ENCODE data around the gene CBL.

CBL gene

DNA sequence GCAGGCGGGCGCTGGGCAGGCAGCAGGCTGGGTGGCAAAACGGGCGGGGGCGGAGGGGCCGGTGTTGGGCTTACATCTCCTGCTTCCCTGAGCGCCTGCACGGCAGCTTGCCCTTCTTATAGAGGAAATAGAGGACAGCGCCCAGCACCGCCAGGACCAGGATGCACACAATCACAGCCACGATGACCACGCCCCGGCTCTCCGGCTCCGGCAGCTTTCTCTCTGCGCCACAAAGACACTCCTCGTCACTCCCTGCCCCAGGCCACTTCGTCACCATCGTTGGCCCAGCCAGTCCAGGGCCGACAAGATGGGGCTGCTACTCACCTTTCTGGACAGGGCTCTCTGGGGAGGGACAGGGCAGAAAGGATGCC, 104.5 kb downstream of the CBL start:
- WGBS, 2 experiments (ENCODE audit: insufficient coverage in 2 of 2), result 93 to 95% methylated on average over 19 of the region's 20 CpGs
- no peak overlapping the region for H3K27ac ChIP-seq (ENCODE audit: low read depth, low read length, severe bottlenecking)
- no peaks in the 10 kb centered on the region for H3K9me3 ChIP-seq (ENCODE audit: control insufficient read depth, low read length)
- peaks cover 18% of the 10 kb centered on the region for H3K4me1 ChIP-seq (ENCODE audit: control insufficient read depth, insufficient read depth, low read length, poor library complexity, severe bottlenecking)
- H3K4me3 ChIP-seq (ENCODE audit: extremely low read depth, insufficient read depth, low read length, poor library complexity, severe bottlenecking), result no peak overlapping the region
- H3K36me3 ChIP-seq (ENCODE audit: control insufficient read depth, insufficient read depth, low read length), result peaks cover 79% of the 10 kb centered on the region

- WGBS, 2 experiments (ENCODE audit: insufficient coverage in 2 of 2), result 83 to 91% methylated on average over 10 to 17 of the region's 18 CpGs
- H3K4me3 ChIP-seq (ENCODE audit: extremely low read depth, insufficient read depth, low read length, poor library complexity, severe bottlenecking), result peak overlapping the region; percentile 86
Observed at GRCh38 chr11:119314726-119315125, 108.6 kb downstream of the CBL start.

DNA sequence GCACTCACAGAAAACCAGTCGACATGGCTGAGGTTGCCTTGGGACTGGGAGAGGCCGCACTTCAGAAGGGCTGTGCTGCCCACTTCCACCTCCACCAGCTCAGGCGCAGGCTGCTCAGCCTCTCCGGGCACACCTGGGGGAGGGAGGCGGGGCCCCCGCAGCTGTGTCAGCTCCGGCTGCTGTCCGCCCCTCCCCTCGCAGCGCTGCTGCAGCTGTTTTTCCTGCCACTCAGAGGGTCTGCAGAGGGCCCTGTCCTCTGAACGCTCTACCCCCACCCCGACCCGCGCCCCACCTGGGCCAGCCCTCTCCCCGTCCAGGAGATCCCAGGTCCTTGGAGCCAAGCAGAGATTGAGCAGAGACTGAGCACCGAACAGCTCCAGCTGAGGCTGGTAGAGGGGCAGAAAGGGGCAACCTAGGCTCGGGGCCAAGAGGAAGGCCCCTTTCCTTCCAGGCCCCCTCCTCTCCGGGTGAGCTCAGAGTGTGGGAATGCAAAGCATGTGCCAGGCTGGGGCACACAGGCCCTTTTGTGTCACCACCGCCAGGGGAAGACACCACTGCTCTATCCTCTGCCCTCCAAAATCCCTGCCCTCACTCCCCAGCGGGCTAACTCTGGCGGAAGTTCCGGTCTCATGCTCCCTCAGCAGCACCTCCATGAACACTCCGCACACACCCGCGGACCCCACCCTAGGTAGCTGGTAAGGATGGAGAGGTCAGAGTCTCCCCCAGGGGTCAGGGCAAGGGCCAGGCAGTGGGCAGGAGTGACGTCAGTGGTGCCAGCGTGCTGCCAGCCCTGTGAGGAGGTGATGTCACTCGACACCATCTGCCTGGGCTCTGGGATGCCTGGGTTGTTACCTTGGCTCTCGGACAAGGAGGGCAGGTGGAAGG, 109.2 kb downstream of the CBL start:
- Histone ChIP-seq H3K9me3 (ENCODE audit: control insufficient read depth, low read length) (no peaks in the 10 kb centered on the region), H3K4me3 (ENCODE audit: extremely low read depth, insufficient read depth, low read length, poor library complexity, severe bottlenecking) (peak overlapping the region; percentile 86), H3K4me1 (ENCODE audit: control insufficient read depth, insufficient read depth, low read length, poor library complexity, severe bottlenecking) (peaks cover 39% of the 10 kb centered on the region), H3K36me3 (ENCODE audit: control insufficient read depth, insufficient read depth, low read length) (peaks cover 45% of the 10 kb centered on the region), H3K27ac (ENCODE audit: low read depth, low read length, severe bottlenecking) (peak overlapping the region; percentile 66)
- WGBS, 2 experiments (ENCODE audit: insufficient coverage in 2 of 2), result 6 to 11% methylated on average over 16 to 20 of the region's 29 CpGs

More at GRCh38 chr11:119314726-119315125, 108.6 kb downstream of the CBL start:
- H3K36me3 ChIP-seq (ENCODE audit: control insufficient read depth, insufficient read depth, low read length), result peaks cover 51% of the 10 kb centered on the region
- H3K27ac ChIP-seq (ENCODE audit: low read depth, low read length, severe bottlenecking), result peak overlapping the region; percentile 66
- peaks cover 34% of the 10 kb centered on the region for H3K4me1 ChIP-seq (ENCODE audit: control insufficient read depth, insufficient read depth, low read length, poor library complexity, severe bottlenecking)
- H3K9me3 ChIP-seq (ENCODE audit: control insufficient read depth, low read length), result no peaks in the 10 kb centered on the region

DNA sequence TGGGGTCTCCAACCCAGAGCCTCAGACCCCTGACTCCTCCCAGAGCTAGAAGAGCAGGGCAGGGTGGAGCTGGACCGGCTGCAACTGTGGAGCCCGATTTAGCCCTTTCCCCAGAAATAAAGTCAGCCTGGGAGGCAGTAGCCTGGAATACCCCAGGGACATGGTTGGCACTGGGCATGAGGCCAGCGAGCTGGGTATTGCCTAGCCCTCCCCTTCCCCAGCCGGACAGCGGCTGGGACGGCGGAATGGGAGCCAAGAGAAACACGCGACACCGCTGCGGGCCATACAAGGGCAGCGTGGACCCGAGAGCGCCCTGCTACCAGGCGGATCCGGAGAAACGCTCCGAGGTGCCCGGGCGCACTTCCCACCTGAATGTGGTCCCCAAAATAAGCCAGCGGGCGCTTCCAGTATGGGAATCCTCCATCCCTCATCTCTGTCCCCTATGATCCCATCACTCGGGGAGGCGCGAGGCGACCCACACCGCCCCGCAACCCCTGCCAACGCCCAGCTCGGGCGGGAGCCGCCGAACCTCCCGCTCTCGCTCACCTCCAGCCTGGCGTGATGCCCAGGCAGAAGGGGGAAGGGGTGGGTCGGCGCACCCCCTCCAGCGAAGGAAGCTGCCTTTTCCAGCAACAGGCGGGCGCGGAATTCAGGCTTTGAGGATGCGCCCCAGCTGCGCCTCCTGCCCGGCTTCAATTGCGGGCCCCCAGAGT, 110.0 kb downstream of the CBL start:
- WGBS, 2 experiments (ENCODE audit: insufficient coverage in 2 of 2), result 0% methylated on average over 28 to 32 of the region's 46 CpGs
- H3K36me3 ChIP-seq (ENCODE audit: control insufficient read depth, insufficient read depth, low read length), result peaks cover 37% of the 10 kb centered on the region
- H3K4me3 ChIP-seq (ENCODE audit: extremely low read depth, insufficient read depth, low read length, poor library complexity, severe bottlenecking), result peak overlapping the region; percentile 86
- no peak overlapping the region for H3K27ac ChIP-seq (ENCODE audit: low read depth, low read length, severe bottlenecking)
- peaks cover 39% of the 10 kb centered on the region for H3K4me1 ChIP-seq (ENCODE audit: control insufficient read depth, insufficient read depth, low read length, poor library complexity, severe bottlenecking)
- no peaks in the 10 kb centered on the region for H3K9me3 ChIP-seq (ENCODE audit: control insufficient read depth, low read length)

DNA sequence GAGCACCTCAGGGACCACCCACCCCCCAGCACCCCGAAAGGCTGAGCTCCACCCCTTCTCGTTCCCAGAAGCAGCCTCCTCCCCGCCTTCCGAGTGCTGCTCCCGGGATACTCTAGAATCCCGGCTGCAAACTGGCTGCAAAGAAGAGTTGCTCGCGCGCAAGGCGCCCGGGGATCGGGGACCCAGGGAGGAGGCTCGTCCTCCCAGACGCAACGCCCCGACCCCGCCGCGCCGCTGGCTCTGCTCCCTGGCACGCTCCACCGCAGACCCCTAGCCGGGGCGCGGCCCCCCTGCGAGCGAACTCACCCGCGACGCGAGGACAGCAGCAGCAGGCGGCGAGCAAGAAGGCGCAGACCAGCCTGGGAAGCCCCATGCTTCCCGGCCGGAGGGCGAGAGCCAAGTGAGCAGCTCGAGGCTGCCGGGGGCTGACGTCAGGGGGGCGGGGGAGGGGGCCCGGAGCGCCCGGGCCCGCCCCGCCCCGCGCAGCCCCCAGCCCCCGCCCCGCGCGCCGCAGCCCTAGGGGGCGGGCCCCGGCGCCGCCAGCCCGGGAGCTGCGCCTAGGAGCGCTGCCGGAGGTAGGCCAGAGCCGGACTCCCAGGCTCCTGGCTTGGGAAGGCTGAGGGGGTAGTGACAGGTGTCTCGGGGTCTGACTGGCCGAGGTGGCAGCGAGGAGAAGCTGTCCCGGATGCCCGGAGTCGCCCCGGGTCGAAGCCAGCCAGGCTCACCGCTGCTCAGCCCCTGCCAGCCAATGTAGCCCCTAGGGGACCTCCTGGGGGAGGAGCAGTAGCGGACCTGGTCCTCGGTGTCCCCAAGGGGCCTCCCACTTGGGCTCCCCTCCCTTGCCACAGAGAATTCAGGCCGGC, 110.8 kb downstream of the CBL start, which contains the start of gene MCAM:
MCAM (minus strand) TSS at position 402 of the 863 bp plus-strand sequence; CDS start at position 373, 29 bp downstream.
- WGBS, 2 experiments (ENCODE audit: insufficient coverage in 2 of 2), result 2% methylated on average over 43 to 54 of the region's 74 CpGs
- peaks cover 42% of the 10 kb centered on the region for H3K4me1 ChIP-seq (ENCODE audit: control insufficient read depth, insufficient read depth, low read length, poor library complexity, severe bottlenecking)
- H3K27ac ChIP-seq (ENCODE audit: low read depth, low read length, severe bottlenecking), result peak within 1 kb of the TSS; percentile 97
- peak within 1 kb of the TSS; percentile 86 for H3K4me3 ChIP-seq (ENCODE audit: extremely low read depth, insufficient read depth, low read length, poor library complexity, severe bottlenecking)
- H3K9me3 ChIP-seq (ENCODE audit: control insufficient read depth, low read length), result no peaks in the 10 kb centered on the region
- peaks cover 30% of the 10 kb centered on the region for H3K36me3 ChIP-seq (ENCODE audit: control insufficient read depth, insufficient read depth, low read length)

GRCh38 chr11:119317592-119318239, 111.6 kb downstream of the CBL start:
- WGBS, 2 experiments (ENCODE audit: insufficient coverage in 2 of 2), result 31 to 32% methylated on average over 7 to 8 of the region's 14 CpGs
- H3K4me1 ChIP-seq (ENCODE audit: control insufficient read depth, insufficient read depth, low read length, poor library complexity, severe bottlenecking), result peaks cover 47% of the 10 kb centered on the region
- H3K36me3 ChIP-seq (ENCODE audit: control insufficient read depth, insufficient read depth, low read length), result peaks cover 23% of the 10 kb centered on the region
- H3K9me3 ChIP-seq (ENCODE audit: control insufficient read depth, low read length), result no peaks in the 10 kb centered on the region
- H3K27ac ChIP-seq (ENCODE audit: low read depth, low read length, severe bottlenecking), result peak overlapping the region; percentile 97
- H3K4me3 ChIP-seq (ENCODE audit: extremely low read depth, insufficient read depth, low read length, poor library complexity, severe bottlenecking), result peak overlapping the region; percentile 86

DNA sequence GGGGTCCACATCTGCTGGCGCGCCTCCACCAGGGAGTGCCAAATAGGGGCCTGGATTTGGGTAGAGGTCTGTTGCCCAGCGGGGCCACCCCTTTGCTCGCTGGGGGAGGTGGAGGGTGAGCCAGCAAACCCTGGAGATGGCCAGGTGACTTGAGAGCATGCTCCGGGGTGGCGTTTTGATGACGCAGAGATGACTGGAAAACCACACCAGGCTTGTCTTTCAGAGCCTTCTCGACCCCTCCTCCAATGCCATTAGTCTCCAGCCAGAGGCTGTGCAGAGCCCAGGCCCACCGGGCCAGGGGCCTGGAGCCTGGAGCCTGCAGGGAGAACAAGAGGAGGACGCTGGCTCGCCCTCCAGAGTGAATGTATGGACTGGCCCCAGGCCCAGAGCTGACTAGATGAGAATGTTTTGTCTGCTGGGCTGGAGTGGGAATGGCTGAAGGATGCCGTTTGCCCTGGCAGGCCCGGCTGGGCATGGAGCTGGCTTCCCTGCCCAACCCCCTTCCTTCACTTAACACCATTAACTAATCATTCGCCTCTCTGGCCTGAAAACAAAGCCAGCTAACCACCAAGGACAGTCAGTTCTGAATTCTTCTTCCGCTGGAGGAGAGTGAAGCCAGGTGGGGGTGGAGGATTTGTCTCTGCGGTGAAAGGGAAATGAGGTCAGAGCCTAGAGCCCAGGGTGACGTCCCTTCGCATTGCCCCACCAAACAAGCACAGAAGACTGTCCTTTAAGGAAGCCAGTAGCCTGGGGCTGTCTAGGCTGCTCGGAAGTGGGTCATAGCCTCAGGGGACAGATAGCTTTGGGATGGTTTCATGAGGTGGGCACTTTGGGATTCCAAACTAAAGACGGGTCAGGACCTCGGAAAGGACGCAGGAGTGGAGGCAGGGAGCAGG, 112.3 kb downstream of the CBL start:
- peaks cover 47% of the 10 kb centered on the region for H3K4me1 ChIP-seq (ENCODE audit: control insufficient read depth, insufficient read depth, low read length, poor library complexity, severe bottlenecking)
- H3K4me3 ChIP-seq (ENCODE audit: extremely low read depth, insufficient read depth, low read length, poor library complexity, severe bottlenecking), result no peak overlapping the region
- peaks cover 15% of the 10 kb centered on the region for H3K36me3 ChIP-seq (ENCODE audit: control insufficient read depth, insufficient read depth, low read length)
- WGBS, 2 experiments (ENCODE audit: insufficient coverage in 2 of 2), result 24 to 39% methylated on average over 10 to 16 of the region's 22 CpGs
- peak overlapping the region; percentile 97 for H3K27ac ChIP-seq (ENCODE audit: low read depth, low read length, severe bottlenecking)
- no peaks in the 10 kb centered on the region for H3K9me3 ChIP-seq (ENCODE audit: control insufficient read depth, low read length)

DNA sequence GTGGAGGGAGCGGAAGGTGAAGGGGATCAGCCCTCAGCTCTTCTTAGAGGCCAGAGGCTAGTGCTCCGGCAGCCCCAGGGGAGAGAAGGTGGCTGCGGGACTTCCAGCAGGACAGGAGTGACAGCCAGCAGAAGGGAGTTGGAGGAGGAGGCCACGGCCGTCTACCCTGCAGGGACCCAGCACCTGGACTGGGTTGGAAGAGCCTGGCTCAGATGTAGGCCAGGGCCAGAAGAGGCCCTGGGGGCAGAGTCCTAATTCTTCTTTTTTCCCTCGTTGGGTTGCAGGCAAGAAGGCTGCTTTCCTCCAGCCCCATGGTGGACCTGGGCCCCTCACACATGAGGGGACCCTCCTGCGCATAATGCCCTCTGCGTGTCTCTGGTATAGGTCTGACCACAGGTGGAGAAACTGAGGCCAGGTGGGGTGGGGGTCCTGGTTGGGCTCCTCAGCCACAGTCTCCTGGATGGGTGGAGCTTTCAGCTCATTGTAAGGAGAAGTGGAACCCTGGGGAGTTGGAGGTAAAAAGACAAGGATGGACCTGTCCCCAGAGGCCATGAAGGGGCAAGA, 113.1 kb downstream of the CBL start:
- peaks cover 47% of the 10 kb centered on the region for H3K4me1 ChIP-seq (ENCODE audit: control insufficient read depth, insufficient read depth, low read length, poor library complexity, severe bottlenecking)
- WGBS, 2 experiments (ENCODE audit: insufficient coverage in 2 of 2), result 61 to 73% methylated on average over 7 to 8 of the region's 8 CpGs
- H3K9me3 ChIP-seq (ENCODE audit: control insufficient read depth, low read length), result no peaks in the 10 kb centered on the region
- no peak overlapping the region for H3K4me3 ChIP-seq (ENCODE audit: extremely low read depth, insufficient read depth, low read length, poor library complexity, severe bottlenecking)
- H3K27ac ChIP-seq (ENCODE audit: low read depth, low read length, severe bottlenecking), result peak overlapping the region; percentile 97
- peaks cover 8% of the 10 kb centered on the region for H3K36me3 ChIP-seq (ENCODE audit: control insufficient read depth, insufficient read depth, low read length)

GRCh38 chr11:119319700-119320239, 113.6 kb downstream of the CBL start:
- H3K36me3 ChIP-seq (ENCODE audit: control insufficient read depth, insufficient read depth, low read length), result peaks cover 3% of the 10 kb centered on the region
- peaks cover 42% of the 10 kb centered on the region for H3K4me1 ChIP-seq (ENCODE audit: control insufficient read depth, insufficient read depth, low read length, poor library complexity, severe bottlenecking)
- H3K9me3 ChIP-seq (ENCODE audit: control insufficient read depth, low read length), result no peaks in the 10 kb centered on the region
- peak overlapping the region; percentile 97 for H3K27ac ChIP-seq (ENCODE audit: low read depth, low read length, severe bottlenecking)
- no peak overlapping the region for H3K4me3 ChIP-seq (ENCODE audit: extremely low read depth, insufficient read depth, low read length, poor library complexity, severe bottlenecking)
- 65 to 70% methylated on average over 5 of the region's 11 CpGs for WGBS, 2 experiments (ENCODE audit: insufficient coverage in 2 of 2)
